AG08395 (cell line): ENCODE results near the gene CBX5.
A peak's percentile ranks its signal among the peaks of the same experiment; 100 is the strongest.

Source experiments
- DNase-seq: peaks from one replicate; pipeline ENCODE4 v3.0.0; 2012; ENCODE audit warnings: mixed read lengths, low spot score

Gene CBX5

DNA sequence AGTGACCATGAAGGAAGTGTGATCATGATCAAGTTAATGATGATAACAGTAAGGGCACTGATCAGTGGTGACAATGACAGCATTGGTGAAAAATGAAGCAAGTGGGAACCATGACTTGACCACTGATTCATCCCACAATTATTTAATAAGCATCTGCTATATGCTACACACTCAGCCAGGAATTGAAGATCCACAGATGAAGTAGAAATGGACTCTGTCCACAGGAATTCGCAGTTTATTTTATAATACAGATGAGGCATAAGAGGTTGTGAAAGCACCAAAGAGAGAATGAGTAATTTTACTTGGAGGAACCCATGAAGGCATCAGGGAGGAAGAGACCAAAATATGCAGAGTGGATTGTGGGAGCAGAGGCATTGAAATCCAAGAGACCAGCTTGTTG, 57.3 kb downstream of the CBX5 start:
- DNase-seq: peak; percentile 89

- no peak for DNase-seq
Observed at GRCh38 chr12:54221402-54221984, 58.4 kb downstream of the CBX5 start.

GRCh38 chr12:54220567-54220966, 59.4 kb downstream of the CBX5 start:
- DNase-seq: no peak

DNA sequence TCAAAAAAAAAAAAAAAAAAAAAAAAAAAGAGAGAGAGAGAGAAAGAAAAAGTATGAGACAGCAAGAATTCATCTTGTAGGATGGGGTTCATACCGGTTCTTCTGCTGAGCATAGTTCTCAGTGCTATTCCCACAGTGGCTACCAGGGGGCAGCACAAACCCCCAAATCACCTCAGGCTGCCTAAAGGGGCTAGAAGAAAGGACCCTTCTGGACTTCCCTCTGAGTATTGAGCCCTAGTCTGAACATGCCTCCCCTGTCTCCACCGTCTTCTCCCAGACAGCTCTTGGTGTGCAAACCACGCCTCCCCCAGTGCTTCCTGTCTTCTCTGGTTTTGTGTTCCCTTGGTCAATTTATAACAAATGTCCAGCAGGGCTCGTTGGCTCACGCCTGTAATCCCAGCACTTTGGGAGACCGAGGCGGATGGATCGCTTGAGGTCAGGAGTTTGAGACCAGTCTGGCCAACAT, 59.8 kb downstream of the CBX5 start:
- peak; percentile 64 for DNase-seq

DNA sequence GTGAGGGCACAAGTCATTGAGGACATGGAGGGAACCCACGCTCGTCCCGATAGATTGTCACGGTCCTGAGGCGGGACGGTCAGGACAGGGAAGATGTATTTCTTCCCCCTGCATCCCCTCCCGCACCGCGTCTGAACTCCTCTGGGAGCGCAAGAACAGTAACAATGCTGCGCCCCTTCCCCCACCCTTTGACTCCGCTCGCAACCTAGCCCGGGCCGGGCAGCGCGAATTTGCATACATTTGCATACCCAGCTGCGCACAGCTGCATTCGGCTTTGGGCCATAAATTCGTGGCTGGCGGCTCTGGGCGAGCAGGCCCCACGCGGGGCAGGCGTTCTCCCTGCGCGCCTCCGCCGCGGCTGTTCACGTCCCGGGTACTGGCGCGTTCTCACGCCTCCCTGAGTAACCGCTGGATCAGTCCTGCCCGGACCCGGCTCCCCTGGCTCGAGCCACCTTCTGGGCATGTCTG, 62.1 kb downstream of the CBX5 start:
- DNase-seq: no peak

GRCh38 chr12:54216797-54217661, 62.9 kb downstream of the CBX5 start:
- DNase-seq: peak; percentile 68

DNA sequence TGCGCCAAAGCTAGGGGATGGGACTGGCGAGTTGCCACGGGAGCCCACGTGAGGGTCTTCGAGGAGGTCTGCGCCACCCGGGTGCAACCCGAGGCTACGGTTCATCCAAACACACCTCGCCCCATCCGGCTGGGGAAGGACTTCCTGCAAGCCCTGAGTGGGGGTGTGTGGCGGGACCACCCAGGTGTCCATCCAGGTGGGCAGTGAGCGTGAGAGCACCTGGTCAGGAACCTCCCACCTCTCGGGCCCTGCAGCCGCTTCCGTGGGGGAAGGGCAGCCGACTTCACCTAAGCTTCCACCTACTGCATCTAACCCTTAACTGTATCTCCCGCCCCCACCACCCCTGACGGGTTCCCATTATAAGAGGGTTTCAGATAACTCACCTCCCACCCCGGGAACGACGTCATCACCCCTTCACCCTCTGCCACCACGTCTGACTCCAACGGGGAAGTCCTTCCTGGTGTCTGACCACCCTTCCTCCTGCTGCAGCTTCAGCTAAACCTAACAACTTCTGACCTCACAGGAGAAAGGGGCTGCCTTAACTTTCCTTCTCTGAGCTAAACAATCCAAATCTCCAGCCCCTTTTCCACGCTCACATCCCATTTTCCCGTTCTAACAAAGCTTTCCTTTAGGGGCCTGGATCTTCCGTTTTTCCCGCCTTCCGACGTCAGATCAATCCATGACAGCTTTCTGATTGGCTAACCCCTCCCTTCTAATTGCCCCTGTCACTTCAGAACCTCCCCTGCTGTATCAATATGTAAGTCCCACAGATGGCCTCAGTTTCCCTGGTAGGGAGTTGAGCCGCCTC, 63.7 kb downstream of the CBX5 start:
- no peak for DNase-seq

DNA sequence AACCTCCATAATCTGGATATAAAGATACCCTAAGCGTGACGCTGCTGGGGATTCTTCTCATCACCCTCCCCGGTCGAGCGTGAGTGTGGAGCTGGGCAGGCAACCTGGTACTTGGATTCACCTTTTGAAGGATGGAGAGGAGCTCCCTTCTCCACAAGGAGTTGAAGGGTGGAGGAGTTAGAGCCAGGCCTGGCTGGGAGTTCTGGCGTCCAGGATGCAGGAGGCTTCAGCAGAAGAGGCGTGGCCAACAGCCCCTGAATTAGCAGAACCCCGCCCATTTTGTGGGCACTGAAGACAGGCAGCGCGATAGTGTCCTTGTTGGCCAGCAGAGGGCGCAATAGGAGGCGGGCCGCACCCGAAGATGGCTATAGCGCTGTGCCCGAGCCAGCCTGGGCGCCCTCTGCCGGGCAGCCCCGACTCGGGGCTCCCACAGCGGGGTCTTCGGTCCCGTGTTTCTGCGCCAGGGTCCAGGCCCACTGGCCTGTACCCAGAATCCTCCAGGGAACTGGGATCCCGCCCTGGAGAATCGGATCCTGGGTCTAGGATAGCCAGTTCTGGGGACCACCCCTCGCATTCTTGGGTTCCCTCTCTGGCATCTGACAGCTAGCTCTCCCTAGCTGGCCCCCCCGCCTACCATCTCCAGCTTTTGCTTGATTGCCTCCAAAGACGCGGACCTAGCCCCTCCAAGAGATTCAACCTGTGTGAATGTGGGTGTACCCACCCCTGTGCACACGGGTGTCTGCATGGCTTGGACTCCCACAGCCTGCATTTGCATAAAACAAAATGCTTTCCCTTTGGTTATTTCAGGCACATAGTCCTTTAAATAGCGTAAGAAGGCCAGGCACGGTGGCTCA, 65.1 kb downstream of the CBX5 start:
- DNase-seq: peak; percentile 92

DNA sequence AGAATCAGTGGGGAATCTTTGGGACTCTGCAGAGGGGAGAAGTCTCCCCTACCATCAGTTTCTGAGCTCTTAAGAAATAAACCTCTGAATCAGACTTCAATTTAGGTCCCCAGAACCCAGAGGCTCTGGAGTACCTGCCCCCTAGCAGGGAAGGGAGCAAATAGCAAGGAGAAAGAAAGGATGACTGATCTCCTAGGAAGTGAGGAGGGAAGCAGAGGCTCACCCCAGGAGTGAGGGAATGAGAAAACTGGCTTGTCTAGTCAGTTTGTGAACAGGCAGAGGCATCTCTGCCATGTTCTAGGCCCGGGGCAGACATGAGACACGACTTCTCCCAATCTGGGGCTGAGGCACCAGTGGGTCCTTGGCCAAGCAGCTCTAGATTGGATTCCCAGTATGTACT, 66.8 kb downstream of the CBX5 start:
- DNase-seq: no peak

DNA sequence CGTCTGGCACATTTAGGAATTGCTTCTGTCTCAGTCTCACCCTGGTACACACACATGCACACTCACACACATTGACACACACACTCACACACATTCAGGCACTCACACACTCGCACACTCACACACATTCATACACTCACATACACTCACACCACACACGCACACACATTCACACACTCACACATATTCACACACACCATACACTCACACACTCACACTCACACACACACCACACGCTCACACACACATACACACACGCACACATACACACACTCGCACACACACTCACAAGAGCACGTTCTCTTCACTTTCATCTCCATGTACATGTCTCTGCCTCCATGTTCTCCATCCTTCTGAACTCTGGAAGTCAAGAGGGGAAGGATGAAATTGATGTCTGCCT, 68.0 kb downstream of the CBX5 start:
- no peak for DNase-seq

DNA sequence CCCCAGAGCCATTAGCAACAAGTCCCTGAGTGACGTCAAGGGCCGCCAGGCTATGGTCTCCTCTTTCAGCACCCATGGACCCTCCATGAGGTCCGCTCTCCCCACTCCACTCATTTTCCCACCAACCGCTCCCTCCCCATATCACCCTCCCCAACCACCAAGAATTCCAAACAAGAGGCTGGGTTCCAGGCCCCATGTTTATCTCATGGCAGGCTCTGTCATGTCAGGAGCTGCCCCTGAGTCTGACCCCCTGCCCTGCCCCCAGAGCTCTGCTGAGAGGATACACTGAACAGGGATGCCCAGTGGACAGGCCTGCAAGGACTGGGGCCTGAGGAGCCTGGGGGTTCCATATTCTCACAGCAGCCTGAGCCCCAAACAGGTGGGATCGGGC, 69.5 kb downstream of the CBX5 start:
- no peak for DNase-seq

- DNase-seq: no peak
Observed at GRCh38 chr12:54208591-54208990, 71.3 kb downstream of the CBX5 start.

GRCh38 chr12:54207539-54208294, 72.2 kb downstream of the CBX5 start:
- peak; percentile 68 for DNase-seq

DNA sequence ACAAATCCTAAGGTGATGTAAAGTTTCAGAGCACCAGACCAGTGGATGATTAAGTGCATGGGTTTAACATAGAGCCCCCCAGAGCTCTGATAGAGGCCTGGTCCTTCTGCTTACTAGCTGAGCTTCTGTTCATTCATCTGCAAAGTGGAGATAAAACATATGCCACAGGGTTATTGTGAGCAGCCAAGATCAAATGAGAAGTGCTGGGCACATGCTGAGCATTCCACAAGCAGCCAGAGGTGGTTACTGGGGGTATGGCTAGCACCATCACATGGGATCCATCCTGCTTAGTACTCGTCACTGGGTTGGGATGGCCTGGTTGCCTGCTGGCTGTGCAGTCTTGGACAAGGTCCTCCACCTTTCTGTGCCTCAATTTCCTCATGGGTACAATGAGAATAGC, 73.1 kb downstream of the CBX5 start:
- DNase-seq: no peak

DNA sequence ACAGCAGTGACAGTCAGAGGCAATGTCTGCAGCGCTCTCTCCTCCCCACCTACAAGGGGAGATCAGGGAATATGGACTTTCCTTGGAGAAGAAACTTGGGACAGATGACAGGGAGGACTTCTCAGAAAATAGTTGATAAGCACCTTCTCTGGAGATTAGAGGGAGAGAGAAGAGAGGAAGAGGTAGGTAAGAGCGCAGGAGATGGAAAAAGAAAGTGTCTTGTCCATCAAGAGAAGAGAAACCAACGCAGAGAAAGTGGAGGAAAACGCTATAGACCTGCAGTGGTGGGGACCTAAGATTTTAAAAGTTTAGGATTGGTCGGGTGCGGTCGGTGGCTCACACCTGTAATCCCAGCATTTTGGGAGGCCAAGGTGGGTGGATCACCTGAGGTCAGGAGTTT, 75.6 kb downstream of the CBX5 start:
- no peak for DNase-seq

DNA sequence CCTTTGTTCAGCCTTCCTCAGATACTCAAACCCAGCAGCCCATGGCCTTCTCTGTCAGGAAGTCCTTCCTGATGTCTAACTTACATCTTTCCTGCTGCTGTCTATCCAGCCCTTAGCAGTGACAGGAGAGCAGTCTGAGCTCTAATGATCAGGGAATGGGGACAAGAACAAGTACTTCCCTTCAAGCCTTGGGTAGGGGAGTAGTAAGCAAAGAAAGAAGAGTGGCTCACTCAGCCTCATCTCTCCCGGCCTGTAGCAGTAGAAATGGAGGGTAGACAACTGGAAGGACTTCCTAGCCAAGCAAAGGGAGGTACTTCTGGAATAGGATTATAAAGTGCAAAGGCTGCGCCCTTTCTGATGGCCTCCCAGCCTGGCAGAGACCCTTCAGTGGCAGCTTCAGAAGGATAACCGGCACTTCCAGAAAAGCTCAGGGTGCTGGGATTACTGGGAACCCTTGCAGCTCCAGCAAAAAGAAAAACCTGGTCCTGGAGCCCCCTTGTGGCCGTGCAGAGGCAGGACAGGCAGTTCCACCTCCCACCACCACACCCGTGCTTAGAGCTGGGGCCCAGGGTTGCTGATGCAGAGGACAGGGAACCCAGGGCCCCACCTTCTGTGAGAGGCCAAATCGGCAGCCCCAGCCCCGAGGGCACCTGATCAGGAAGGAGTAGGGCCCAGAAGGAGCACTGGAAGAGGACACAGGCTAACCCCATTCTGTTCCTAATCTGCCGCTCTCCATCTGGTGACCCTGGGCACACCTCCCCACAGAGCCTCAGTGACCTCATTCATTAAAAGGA, 78.7 kb downstream of the CBX5 start:
- peak; percentile 89 for DNase-seq

DNA sequence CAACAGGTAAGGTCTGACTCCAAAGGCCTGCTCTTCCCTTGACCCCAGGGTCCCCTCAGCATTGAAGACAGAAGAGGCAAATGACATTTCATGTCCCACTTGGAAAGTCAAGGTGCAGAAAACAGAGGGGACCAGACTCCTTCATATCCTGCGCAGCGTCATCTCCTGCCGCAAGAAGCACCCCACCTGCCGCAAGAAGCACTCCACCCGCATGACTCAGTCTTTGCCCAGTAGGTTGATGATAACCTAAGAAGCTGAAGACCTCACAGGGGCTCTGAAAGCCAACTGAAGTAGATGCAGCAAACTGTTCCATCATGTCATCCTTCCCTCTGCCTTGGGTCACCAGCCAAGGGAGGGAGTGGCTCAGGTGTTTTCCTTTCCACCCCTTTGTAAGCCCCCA, 79.5 kb downstream of the CBX5 start:
- DNase-seq: no peak

DNA sequence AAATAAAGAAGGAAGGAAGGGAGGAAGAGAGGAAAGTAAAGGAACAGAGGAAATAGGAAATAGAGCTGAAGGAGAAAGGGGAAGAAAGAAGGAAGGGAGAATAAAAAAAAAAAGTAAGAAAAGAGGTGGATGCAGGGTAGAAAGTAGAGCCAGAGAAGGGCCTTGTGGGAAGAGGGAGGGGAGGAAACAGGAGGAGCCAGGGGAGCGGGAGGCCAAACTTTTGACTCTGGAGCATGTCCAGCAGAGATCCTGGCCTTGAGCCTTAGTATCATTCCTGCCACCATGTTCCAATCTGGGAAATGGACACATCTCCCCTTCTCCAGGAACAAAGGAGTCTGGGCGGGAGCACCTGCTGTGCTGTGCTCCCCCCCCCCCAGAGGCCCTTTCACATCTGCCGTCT, 80.0 kb downstream of the CBX5 start:
- DNase-seq: no peak

DNA sequence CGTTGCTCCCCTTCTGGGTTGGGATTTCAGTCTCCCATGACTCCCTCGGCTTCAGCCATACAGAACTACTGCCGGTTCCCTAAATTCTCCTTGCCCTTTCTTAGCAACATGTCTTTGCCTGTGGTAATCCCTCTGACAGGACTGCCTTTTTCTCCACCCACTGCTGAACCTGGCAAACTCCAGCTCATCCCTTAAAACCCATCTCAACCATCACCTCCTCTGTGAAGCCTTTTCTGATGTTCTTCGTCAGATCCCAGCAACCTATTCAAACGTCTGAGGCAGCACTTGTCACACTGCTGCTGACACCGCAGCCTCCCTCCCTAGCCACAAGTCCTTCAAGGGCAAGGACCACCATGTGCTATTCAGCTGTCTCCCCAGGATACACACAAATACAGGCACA, 80.9 kb downstream of the CBX5 start:
- DNase-seq: no peak

GRCh38 chr12:54197431-54197909, 82.5 kb downstream of the CBX5 start:
- peak; percentile 53 for DNase-seq
